Uterus (tissue), 4 donors: ENCODE results near the gene GLT6D1. TPM values are rescaled to one million over a fixed set of nuclear protein-coding genes. Genes with fewer than 3 reads are reported as not detected.
"Not testable (repeated sequence)": the region's sequence is repeated elsewhere in the genome, so short reads cannot be mapped to it uniquely, and the experiment has no call there.

Experiments
- DNase-seq, 2 donors: peaks; one replicate each; pipeline ENCODE4 v3.0.0-alpha.2; 2019 to 2020
- H3K27ac ChIP-seq, 2 donors: fragments of 200-600 bp; sonication (generic); 1 replicate in 1 of 2; 2 replicates in 1 of 2; pipeline ENCODE4 v1.5.1; 2016 to 2018
- H3K27me3 ChIP-seq, 2 donors: fragments of 200-600 bp; sonication (generic); one replicate each; pipeline ENCODE4 v1.5.1; 2018 to 2019; ENCODE audit warnings: control low read depth in 1 of 2
- H3K36me3 ChIP-seq, 2 donors: fragments of 200-600 bp; sonication (generic); one replicate each; pipeline ENCODE4 v1.5.1; 2019; ENCODE audit warnings: control low read depth in 1 of 2
- H3K4me1 ChIP-seq, 2 donors: fragments of 200-600 bp; sonication (generic); one replicate each; pipeline ENCODE4 v1.5.1; 2018 to 2019; ENCODE audit warnings: control low read depth in 1 of 2
- H3K4me3 ChIP-seq, 2 donors: fragments of 200-600 bp; sonication (generic); 1 replicate in 1 of 2; 2 replicates in 1 of 2; pipeline ENCODE4 v1.5.1; 2018 to 2019; ENCODE audit warnings: mild to moderate bottlenecking in 1 of 2
- H3K9me3 ChIP-seq, 2 donors: fragments of 200-600 bp; sonication (generic); one replicate each; pipeline ENCODE4 v1.5.1; 2019; ENCODE audit warnings: control low read depth in 1 of 2
- CTCF ChIP-seq, 4 experiments: fragments of 200-600 bp in 2 of 4; fragments of 450-650 bp in 2 of 4; sonication (generic) in 2 of 4; IDR thresholded peaks; one replicate each; pipeline ENCODE4 v1.5.1; 2016 to 2019; ENCODE audit warnings: antibody characterized with exemption in 4 of 4, mild to moderate bottlenecking in 2 of 4, moderate library complexity in 1 of 4
- POLR2A ChIP-seq, 2 donors: fragments of 450-650 bp; IDR thresholded peaks; one replicate each; pipeline ENCODE4 v1.6.1; 2016; ENCODE audit warnings: antibody characterized with exemption in 2 of 2, mild to moderate bottlenecking in 1 of 2, moderate library complexity in 1 of 2
- intact Hi-C: fragments of 100-400 bp; cut with DNase I; formaldehyde crosslinking; loops from one replicate; pipeline ENCODE4 v1.15.1; 2023; ENCODE audit warnings: low total_unique reads
- total RNA-seq, 4 donors: library from RNA; depleted of rRNA in 3 of 4; stranded (reverse); fragments of >200 nt in 3 of 4; gene quantifications; one replicate each; pipeline versions ENCODE4 v1.1.0 to v1.2.4, GENCODE V29; 2014 to 2023
- donor health status: DM: yes; HTN: yes; CAD: no.

Gene GLT6D1
- total RNA-seq, 4 donors from 2014 or later: not detected

- no peaks in the 10 kb centered on the region for H3K36me3 ChIP-seq
- no peak overlapping the region for H3K4me3 ChIP-seq
- peaks cover 0 to 7% of the 10 kb centered on the region in 2 donors for H3K9me3 ChIP-seq
- no peak for DNase-seq
- no peak for TF ChIP-seq POLR2A (IDR thresholded peaks at IDR 0.05)
- no peak for TF ChIP-seq CTCF (IDR thresholded peaks at IDR 0.05)
- no peaks in the 10 kb centered on the region for H3K27me3 ChIP-seq
- no peaks in the 10 kb centered on the region for H3K4me1 ChIP-seq
- intact Hi-C loops: no loop called here
- no peak overlapping the region for H3K27ac ChIP-seq
Measured at GRCh38 chr9:135644631-135645218, 5.4 kb upstream of the GLT6D1 start.

GRCh38 chr9:135641745-135642144 is 2.4 kb upstream of the GLT6D1 start:
- no peaks in the 10 kb centered on the region for H3K36me3 ChIP-seq
- H3K9me3 ChIP-seq: no peaks in the 10 kb centered on the region
- H3K4me3 ChIP-seq: no peak overlapping the region
- H3K27ac ChIP-seq: no peak overlapping the region
- no peaks in the 10 kb centered on the region for H3K4me1 ChIP-seq
- peaks cover 0 to 3% of the 10 kb centered on the region in 2 donors for H3K27me3 ChIP-seq
- no peak for DNase-seq
- TF ChIP-seq POLR2A (IDR thresholded peaks at IDR 0.05) (no peak), CTCF (IDR thresholded peaks at IDR 0.05) (no peak)
- intact Hi-C loops: no loop called here

- no peak for DNase-seq
- Histone ChIP-seq H3K4me1 (no peaks in the 10 kb centered on the region), H3K4me3 (no peak overlapping the region), H3K27me3 (peaks cover 0 to 3% of the 10 kb centered on the region in 2 donors), H3K9me3 (no peaks in the 10 kb centered on the region), H3K27ac (no peak overlapping the region), H3K36me3 (no peaks in the 10 kb centered on the region)
- intact Hi-C loops: no loop called here
- TF ChIP-seq POLR2A (IDR thresholded peaks at IDR 0.05): no peak
- no peak for TF ChIP-seq CTCF (IDR thresholded peaks at IDR 0.05)
Measured at GRCh38 chr9:135641047-135641446, 1.7 kb upstream of the GLT6D1 start.

- DNase-seq, intact Hi-C loops, H3K27me3 ChIP-seq: not testable (repeated sequence)
Measured at GRCh38 chr9:135636930-135637530, 2.3 kb downstream of the GLT6D1 start.

GRCh38 chr9:135632841-135633240 is 6.5 kb downstream of the GLT6D1 start:
- intact Hi-C loops: no loop called here
- no peak for DNase-seq
- no peaks in the 10 kb centered on the region for H3K27me3 ChIP-seq

More at GRCh38 chr9:135636930-135637530, 2.3 kb downstream of the GLT6D1 start:
- H3K27ac ChIP-seq, H3K4me1 ChIP-seq, H3K36me3 ChIP-seq, H3K4me3 ChIP-seq, H3K9me3 ChIP-seq: not testable (repeated sequence)

More at GRCh38 chr9:135632841-135633240, 6.5 kb downstream of the GLT6D1 start:
- TF ChIP-seq POLR2A (IDR thresholded peaks at IDR 0.05) (no peak), CTCF (IDR thresholded peaks at IDR 0.05) (no peak)
- Histone ChIP-seq H3K36me3 (no peaks in the 10 kb centered on the region), H3K9me3 (peaks cover 0 to 10% of the 10 kb centered on the region in 2 donors), H3K4me3 (no peak overlapping the region), H3K27ac (no peak overlapping the region), H3K4me1 (no peaks in the 10 kb centered on the region)
